ENCODE results near the gene UBE2V1.

The UBE2V1 gene

GRCh38 chr20:50128520-50128905 lies 15.6 kb upstream of the UBE2V1 start:
- DNase-seq (ENCODE audit: low read depth) = no peak
- no peak overlapping the region for H3K4me3 ChIP-seq (replicated peaks; ENCODE audit: low read depth, low read length)
- TF ChIP-seq CTCF (IDR thresholded peaks at IDR 0.05; ENCODE audit: low read length, missing control alignments) = no peak

GRCh38 chr20:50127587-50128519 lies 14.9 kb upstream of the UBE2V1 start:
- H3K4me3 ChIP-seq (replicated peaks; ENCODE audit: low read depth, low read length) = no peak overlapping the region
- no peak for TF ChIP-seq CTCF (IDR thresholded peaks at IDR 0.05; ENCODE audit: low read length, missing control alignments)
- no peak for DNase-seq (ENCODE audit: low read depth)

- DNase-seq (ENCODE audit: low read depth) = no peak
- TF ChIP-seq CTCF (IDR thresholded peaks at IDR 0.05; ENCODE audit: low read length, missing control alignments) = no peak
- no peak overlapping the region for H3K4me3 ChIP-seq (replicated peaks; ENCODE audit: low read depth, low read length)
Measured at GRCh38 chr20:50126662-50127061, 13.7 kb upstream of the UBE2V1 start.

- no peak for DNase-seq (ENCODE audit: low read depth)
- TF ChIP-seq CTCF (IDR thresholded peaks at IDR 0.05; ENCODE audit: low read length, missing control alignments) = no peak
- H3K4me3 ChIP-seq (replicated peaks; ENCODE audit: low read depth, low read length) = no peak overlapping the region
Measured at GRCh38 chr20:50125279-50125678, 12.3 kb upstream of the UBE2V1 start.

- DNase-seq (ENCODE audit: low read depth) = no peak
Measured at GRCh38 chr20:50124496-50124895, 11.5 kb upstream of the UBE2V1 start.

GRCh38 chr20:50123418-50123817 lies 10.5 kb upstream of the UBE2V1 start:
- DNase-seq (ENCODE audit: low read depth) = no peak
- TF ChIP-seq CTCF (IDR thresholded peaks at IDR 0.05; ENCODE audit: low read length, missing control alignments) = no peak
- H3K4me3 ChIP-seq (replicated peaks; ENCODE audit: low read depth, low read length) = no peak overlapping the region

More at GRCh38 chr20:50124496-50124895, 11.5 kb upstream of the UBE2V1 start:
- no peak overlapping the region for H3K4me3 ChIP-seq (replicated peaks; ENCODE audit: low read depth, low read length)
- TF ChIP-seq CTCF (IDR thresholded peaks at IDR 0.05; ENCODE audit: low read length, missing control alignments) = no peak

- H3K4me3 ChIP-seq (replicated peaks; ENCODE audit: low read depth, low read length) = no peak overlapping the region
- no peak for DNase-seq (ENCODE audit: low read depth)
- no peak for TF ChIP-seq CTCF (IDR thresholded peaks at IDR 0.05; ENCODE audit: low read length, missing control alignments)
Measured at GRCh38 chr20:50122763-50123162, 9.8 kb upstream of the UBE2V1 start.

Measured in fibroblast of pulmonary artery (primary cell).